ENCODE data around the gene ROBO1. TPM values are rescaled to one million over a fixed set of nuclear protein-coding genes. Genes with fewer than 3 reads are reported as not detected.

Gene ROBO1
- total RNA-seq, 1 experiment from 2014 or later: 67.6 TPM

GRCh38 chr3:78571486-78571885 lies 1196.3 kb downstream of the ROBO1 start:
- no TSS peak for BruUV-seq (replicated peaks)

GRCh38 chr3:78570496-78570895 lies 1197.3 kb downstream of the ROBO1 start:
- Histone ChIP-seq H3K9me3 (ENCODE audit: low read depth, low read length, poor library complexity, severe bottlenecking) (no peaks in the 10 kb centered on the region), H3K4me3 (ENCODE audit: low read depth, low read length, poor library complexity, severe bottlenecking) (no peak overlapping the region), H3K27ac (ENCODE audit: low read depth, low read length, poor library complexity, severe bottlenecking) (no peak overlapping the region), H3K4me1 (ENCODE audit: insufficient read depth, low read length, poor library complexity, severe bottlenecking) (peaks cover 9% of the 10 kb centered on the region), H3K36me3 (ENCODE audit: insufficient read depth, low read length, poor library complexity, severe bottlenecking) (no peaks in the 10 kb centered on the region), H3K27me3 (replicated peaks; ENCODE audit: insufficient read depth, low read depth, low read length, poor library complexity) (no peaks in the 10 kb centered on the region)
- intact Hi-C loops (cut with micrococcal nuclease; ENCODE audit: unreplicated experiment): no loop called here
- DNase-seq (ENCODE audit: low spot score): no peak
- ChIA-PET CTCF (no interaction called here), POLR2A (ENCODE audit: low non-redundant PET) (no interaction called here)
- BruUV-seq (replicated peaks): no TSS peak
- TF ChIP-seq EZH2 (IDR thresholded peaks at IDR 0.05; ENCODE audit: borderline replicate concordance, low read depth, low read length, poor library complexity, severe bottlenecking): no peak
- no peak for TF ChIP-seq CTCF (conservative IDR thresholded peaks at IDR 0.05; ENCODE audit: low read depth, low read length)

More at GRCh38 chr3:78571486-78571885, 1196.3 kb downstream of the ROBO1 start:
- DNase-seq (ENCODE audit: low spot score): peak; percentile 70
- ChIA-PET CTCF (no interaction called here), POLR2A (ENCODE audit: low non-redundant PET) (no interaction called here)
- H3K9me3 ChIP-seq (ENCODE audit: low read depth, low read length, poor library complexity, severe bottlenecking): no peaks in the 10 kb centered on the region
- H3K27ac ChIP-seq (ENCODE audit: low read depth, low read length, poor library complexity, severe bottlenecking): no peak overlapping the region
- H3K36me3 ChIP-seq (ENCODE audit: insufficient read depth, low read length, poor library complexity, severe bottlenecking): no peaks in the 10 kb centered on the region
- H3K4me1 ChIP-seq (ENCODE audit: insufficient read depth, low read length, poor library complexity, severe bottlenecking): peaks cover 9% of the 10 kb centered on the region
- no peak for TF ChIP-seq EZH2 (IDR thresholded peaks at IDR 0.05; ENCODE audit: borderline replicate concordance, low read depth, low read length, poor library complexity, severe bottlenecking)
- TF ChIP-seq CTCF (conservative IDR thresholded peaks at IDR 0.05; ENCODE audit: low read depth, low read length): no peak
- no peaks in the 10 kb centered on the region for H3K27me3 ChIP-seq (replicated peaks; ENCODE audit: insufficient read depth, low read depth, low read length, poor library complexity)
- intact Hi-C loops (cut with micrococcal nuclease; ENCODE audit: unreplicated experiment): no loop called here
- H3K4me3 ChIP-seq (ENCODE audit: low read depth, low read length, poor library complexity, severe bottlenecking): no peak overlapping the region

- BruUV-seq (replicated peaks): no TSS peak
- no peak overlapping the region for H3K27ac ChIP-seq (ENCODE audit: low read depth, low read length, poor library complexity, severe bottlenecking)
- H3K36me3 ChIP-seq (ENCODE audit: insufficient read depth, low read length, poor library complexity, severe bottlenecking): no peaks in the 10 kb centered on the region
- peaks cover 1% of the 10 kb centered on the region for H3K9me3 ChIP-seq (ENCODE audit: low read depth, low read length, poor library complexity, severe bottlenecking)
- CTCF ChIA-PET: no interaction called here
- DNase-seq (ENCODE audit: low spot score): no peak
- no peak overlapping the region for H3K4me3 ChIP-seq (ENCODE audit: low read depth, low read length, poor library complexity, severe bottlenecking)
- POLR2A ChIA-PET (ENCODE audit: low non-redundant PET): no interaction called here
- intact Hi-C loops (cut with micrococcal nuclease; ENCODE audit: unreplicated experiment): no loop called here
- peaks cover 9% of the 10 kb centered on the region for H3K4me1 ChIP-seq (ENCODE audit: insufficient read depth, low read length, poor library complexity, severe bottlenecking)
- no peaks in the 10 kb centered on the region for H3K27me3 ChIP-seq (replicated peaks; ENCODE audit: insufficient read depth, low read depth, low read length, poor library complexity)
- TF ChIP-seq CTCF (conservative IDR thresholded peaks at IDR 0.05; ENCODE audit: low read depth, low read length) (no peak), EZH2 (IDR thresholded peaks at IDR 0.05; ENCODE audit: borderline replicate concordance, low read depth, low read length, poor library complexity, severe bottlenecking) (no peak)
Measured at GRCh38 chr3:78569804-78570203, 1198.0 kb downstream of the ROBO1 start.

Measured in A673 (cell line).